ENCODE measurements around the gene LTBR.

LTBR gene

GRCh38 chr12:6399884-6400644 lies 16.1 kb downstream of the LTBR start:
- Histone ChIP-seq H3K27ac (ENCODE audit: extremely low read depth, low read depth, low read length) (no peak overlapping the region), H3K9me3 (ENCODE audit: control insufficient read depth, insufficient read depth, low read depth, low read length) (no peaks in the 10 kb centered on the region), H3K4me3 (ENCODE audit: low read depth, low read length) (no peak overlapping the region), H3K4me1 (ENCODE audit: control insufficient read depth, insufficient read depth, low read length) (no peaks in the 10 kb centered on the region), H3K36me3 (ENCODE audit: control insufficient read depth in 2 of 2, insufficient read depth in 1 of 2, low read length in 2 of 2) (no peaks in the 10 kb centered on the region)
- ChIA-PET POLR2A (interaction anchor here (0.5 to 1.1 kb wide), 2 partner anchors 29 to 120 kb away, joined by 3 read pairs; no protein-coding TSS in a partner anchor), CTCF (interaction anchor here (0.7 to 1.4 kb wide), 2 partner anchors 24 to 65 kb away, joined by 3 to 5 read pairs; no protein-coding TSS in a partner anchor)
- no peak for TF ChIP-seq FEZF1 (tag by site-specific recombination; IDR thresholded peaks at IDR 0.05)
- TF ChIP-seq ZNF623 (tag by site-specific recombination; IDR thresholded peaks at IDR 0.05): peak; percentile 90

- POLR2A ChIA-PET: interaction anchor here (0.7 kb wide), 1 partner anchor 9 kb away, joined by 3 read pairs; no protein-coding TSS in a partner anchor
- Histone ChIP-seq H3K9me3 (ENCODE audit: control insufficient read depth, insufficient read depth, low read depth, low read length) (no peaks in the 10 kb centered on the region), H3K4me3 (ENCODE audit: low read depth, low read length) (no peak overlapping the region), H3K36me3 (ENCODE audit: control insufficient read depth in 2 of 2, insufficient read depth in 1 of 2, low read length in 2 of 2) (no peaks in the 10 kb centered on the region), H3K4me1 (ENCODE audit: control insufficient read depth, insufficient read depth, low read length) (no peaks in the 10 kb centered on the region), H3K27ac (ENCODE audit: extremely low read depth, low read depth, low read length) (no peak overlapping the region)
- CTCF ChIA-PET: interaction anchor here (0.6 to 1.1 kb wide), 3 partner anchors 37 to 377 kb away, joined by 3 to 5 read pairs (median 3); no protein-coding TSS in a partner anchor
- no peak for TF ChIP-seq ZEB2 (tag by site-specific recombination; IDR thresholded peaks at IDR 0.05)
- no peak for TF ChIP-seq ZBTB1 (tag by site-specific recombination; IDR thresholded peaks at IDR 0.05)
- TF ChIP-seq ZNF776 (tag by site-specific recombination; IDR thresholded peaks at IDR 0.05; ENCODE audit: borderline replicate concordance): no peak
- no peak for TF ChIP-seq SP7 (tag by site-specific recombination; IDR thresholded peaks at IDR 0.05)
- no peak for TF ChIP-seq ZNF114 (tag by site-specific recombination; IDR thresholded peaks at IDR 0.05)
- TF ChIP-seq ZNF211 (tag by site-specific recombination; IDR thresholded peaks at IDR 0.05; ENCODE audit: low read depth): no peak
- TF ChIP-seq ZNF121 (tag by site-specific recombination; IDR thresholded peaks at IDR 0.05): no peak
- TF ChIP-seq ZNF23 (tag by site-specific recombination; IDR thresholded peaks at IDR 0.05; ENCODE audit: borderline replicate concordance): no peak
- TF ChIP-seq HOXC10 (CRISPR knock-in tag; IDR thresholded peaks at IDR 0.05): no peak
- no peak for TF ChIP-seq ZNF280C (tag by site-specific recombination; IDR thresholded peaks at IDR 0.05)
- no peak for TF ChIP-seq RBAK (tag by site-specific recombination; IDR thresholded peaks at IDR 0.05)
- no peak for TF ChIP-seq INSM2 (tag by site-specific recombination; IDR thresholded peaks at IDR 0.05)
- TF ChIP-seq MZF1 (tag by site-specific recombination; IDR thresholded peaks at IDR 0.05; ENCODE audit: borderline replicate concordance): no peak
- TF ChIP-seq ZNF214 (tag by site-specific recombination; IDR thresholded peaks at IDR 0.05; ENCODE audit: borderline replicate concordance): no peak
- TF ChIP-seq ZNF280D (tag by site-specific recombination; IDR thresholded peaks at IDR 0.05): no peak
- TF ChIP-seq ZNF146 (tag by site-specific recombination; IDR thresholded peaks at IDR 0.05): no peak
- no peak for TF ChIP-seq ZNF518A (tag by site-specific recombination; conservative IDR thresholded peaks at IDR 0.05; ENCODE audit: low read depth)
- no peak for TF ChIP-seq ZNF837 (tag by site-specific recombination; IDR thresholded peaks at IDR 0.05)
These were observed 20.4 kb downstream of the LTBR start for GRCh38 chr12:6404390-6404789.
